DOHH2 (cell line): ENCODE results near the gene ZSWIM1.

Experiments
- EZH2phosphoT487 ChIP-seq: fragments of 200-600 bp; sonication (generic); IDR thresholded peaks from 2 replicates; pipeline ENCODE4 v1.6.1; 2017; ENCODE audit warnings: borderline replicate concordance, mild to moderate bottlenecking, antibody characterized with exemption, low read length, moderate library complexity, mixed read lengths
- TF ChIP-seq, protein P1 (sequence below): fragments of 200-600 bp; sonication (generic); IDR thresholded peaks from one replicate; pipeline ENCODE4 v1.5.1; 2014; ENCODE audit warnings: antibody characterized with exemption, mild to moderate bottlenecking, low read depth, low read length; ENCODE audit not compliant: poor library complexity, severe bottlenecking

GRCh38 chr20:45848969-45849582, 32.0 kb upstream of the ZSWIM1 start:
- TF ChIP-seq, protein P1, sequence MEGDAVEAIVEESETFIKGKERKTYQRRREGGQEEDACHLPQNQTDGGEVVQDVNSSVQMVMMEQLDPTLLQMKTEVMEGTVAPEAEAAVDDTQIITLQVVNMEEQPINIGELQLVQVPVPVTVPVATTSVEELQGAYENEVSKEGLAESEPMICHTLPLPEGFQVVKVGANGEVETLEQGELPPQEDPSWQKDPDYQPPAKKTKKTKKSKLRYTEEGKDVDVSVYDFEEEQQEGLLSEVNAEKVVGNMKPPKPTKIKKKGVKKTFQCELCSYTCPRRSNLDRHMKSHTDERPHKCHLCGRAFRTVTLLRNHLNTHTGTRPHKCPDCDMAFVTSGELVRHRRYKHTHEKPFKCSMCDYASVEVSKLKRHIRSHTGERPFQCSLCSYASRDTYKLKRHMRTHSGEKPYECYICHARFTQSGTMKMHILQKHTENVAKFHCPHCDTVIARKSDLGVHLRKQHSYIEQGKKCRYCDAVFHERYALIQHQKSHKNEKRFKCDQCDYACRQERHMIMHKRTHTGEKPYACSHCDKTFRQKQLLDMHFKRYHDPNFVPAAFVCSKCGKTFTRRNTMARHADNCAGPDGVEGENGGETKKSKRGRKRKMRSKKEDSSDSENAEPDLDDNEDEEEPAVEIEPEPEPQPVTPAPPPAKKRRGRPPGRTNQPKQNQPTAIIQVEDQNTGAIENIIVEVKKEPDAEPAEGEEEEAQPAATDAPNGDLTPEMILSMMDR: no peak
- TF ChIP-seq EZH2phosphoT487: no peak
